Hematopoietic multipotent progenitor cell treated with erythropoietin and hydrocortisone succinate and interleukin-3 and kit ligand, for 15 days (in vitro differentiated cells): Measurements from ENCODE around the gene NHP2.
A peak's percentile ranks its signal among the peaks of the same experiment; 100 is the strongest.

Experiments
- DNase-seq: peaks from one replicate; pipeline ENCODE4 v3.0.0-alpha.2; 2015; ENCODE audit warnings: low spot score

NHP2 gene

DNA sequence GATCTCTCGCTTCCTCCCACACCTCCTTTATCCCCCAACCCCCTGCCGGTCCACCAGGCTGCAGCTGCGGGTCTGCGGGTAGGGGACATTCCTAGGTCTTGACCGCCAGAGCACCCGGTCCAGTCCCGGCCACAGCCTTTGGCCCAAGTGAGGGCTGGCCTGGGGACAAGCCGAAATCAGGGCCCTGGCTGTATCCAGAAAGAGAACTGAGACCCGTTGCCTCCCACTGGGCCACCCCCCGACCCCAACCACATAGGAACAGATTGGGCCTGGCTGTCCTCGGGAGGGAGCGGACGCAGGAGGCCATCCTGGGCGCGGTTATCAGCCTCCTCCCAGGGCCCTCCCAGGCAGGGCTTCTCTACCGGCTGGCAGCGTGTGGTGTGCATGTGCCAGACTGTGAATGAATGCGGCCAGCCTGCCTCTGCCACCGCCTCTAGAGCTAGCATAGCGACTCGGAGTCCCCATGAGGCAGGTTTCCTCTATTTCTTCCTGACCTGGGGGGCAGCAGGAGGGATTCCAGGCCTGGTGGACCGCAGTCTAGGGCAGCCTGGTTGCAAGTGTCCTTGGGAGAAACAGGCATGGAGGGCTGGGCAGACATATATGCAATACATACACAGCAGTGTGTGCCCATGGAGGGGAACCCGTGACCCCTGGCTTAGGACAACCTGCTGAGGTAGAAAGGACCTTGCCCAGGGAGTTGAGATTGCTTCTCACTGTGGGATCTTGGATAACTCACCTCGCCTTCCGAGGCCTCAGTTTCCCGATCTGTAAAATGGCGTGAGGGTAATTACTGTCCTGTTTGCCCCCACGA is 39.2 kb downstream of the NHP2 start:
- peak; percentile 29 for DNase-seq

DNA sequence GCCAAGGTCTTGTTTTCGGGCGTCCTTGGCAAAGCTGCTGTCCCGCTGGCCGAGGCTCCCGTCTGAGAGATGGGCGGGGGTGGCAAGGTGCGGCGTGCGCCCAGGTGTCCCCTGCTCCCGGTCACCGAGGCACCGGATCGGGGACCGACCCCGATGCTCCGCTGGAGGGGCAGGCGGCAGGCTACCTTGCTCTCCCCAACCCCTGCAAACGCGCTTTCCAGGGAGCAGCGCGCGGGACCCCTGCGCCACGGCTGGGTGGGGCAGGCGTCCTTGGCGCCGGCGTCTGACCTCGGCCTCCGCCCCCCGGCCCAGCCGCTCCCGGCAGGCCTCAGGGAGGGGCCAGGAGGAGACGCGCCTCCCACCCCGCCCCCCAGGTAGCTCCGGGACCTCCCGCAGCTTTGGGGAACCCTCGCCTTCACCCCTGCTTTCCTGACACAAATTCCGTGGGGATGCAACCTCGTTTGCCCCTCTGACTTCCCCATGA is 39.8 kb downstream of the NHP2 start:
- DNase-seq: no peak

DNA sequence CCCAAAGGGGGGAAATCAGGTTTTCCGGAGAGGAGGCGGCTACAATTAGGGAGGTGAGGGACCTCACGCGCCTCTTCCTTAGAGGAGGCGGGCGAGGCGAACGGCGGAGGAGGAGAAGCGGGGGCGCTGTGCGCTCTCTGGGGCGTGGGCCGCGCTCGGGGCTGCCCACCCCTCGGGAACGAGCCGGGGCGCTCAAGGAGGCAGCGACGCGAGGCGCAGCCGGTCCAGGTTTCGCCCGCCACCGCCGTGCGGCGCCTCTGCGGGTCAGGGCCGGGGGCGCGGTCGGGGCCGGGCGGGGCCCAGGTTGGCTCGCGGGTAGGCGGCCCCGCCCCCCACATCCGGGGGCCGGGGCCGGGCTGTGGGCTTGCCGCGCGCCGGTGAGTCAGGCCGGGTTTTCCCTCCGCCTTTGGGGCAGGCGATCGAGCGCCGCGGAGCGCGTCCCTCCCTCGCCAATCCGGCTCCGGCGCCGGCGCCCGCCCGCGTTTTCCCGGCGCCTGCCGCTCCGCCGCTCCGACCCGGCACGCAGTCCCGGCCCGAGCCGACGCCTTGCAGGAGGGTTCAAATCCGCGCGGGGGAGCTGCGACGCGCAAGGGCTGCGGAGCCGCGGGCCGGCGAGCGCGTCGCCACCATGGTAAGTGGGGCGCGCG is 40.4 kb downstream of the NHP2 start, which contains the start of gene N4BP3:
Gene N4BP3 (plus strand): TSS at position 392 of the 647 bp plus-strand sequence. CDS start 6,052 bp downstream, outside the sequence.
- no peak for DNase-seq

DNA sequence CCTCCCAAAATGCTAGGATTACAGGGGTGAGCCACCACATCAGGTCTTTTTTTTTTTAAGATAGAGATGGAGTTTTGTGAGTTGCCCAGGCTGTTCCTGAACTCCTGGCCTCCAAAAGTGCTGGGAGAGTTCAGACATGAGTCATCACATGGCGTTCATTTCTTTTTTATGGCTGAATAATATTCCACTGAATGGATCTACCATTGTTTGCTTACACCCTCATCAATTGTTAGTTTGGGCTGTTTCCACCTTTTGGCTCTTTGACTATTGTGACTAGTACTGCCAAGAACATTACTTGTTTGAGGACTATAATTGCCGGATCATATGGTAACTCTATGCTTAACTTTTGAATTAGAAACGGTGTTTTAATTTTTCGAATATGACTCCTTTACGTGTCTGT is 41.1 kb downstream of the NHP2 start:
- no peak for DNase-seq

DNA sequence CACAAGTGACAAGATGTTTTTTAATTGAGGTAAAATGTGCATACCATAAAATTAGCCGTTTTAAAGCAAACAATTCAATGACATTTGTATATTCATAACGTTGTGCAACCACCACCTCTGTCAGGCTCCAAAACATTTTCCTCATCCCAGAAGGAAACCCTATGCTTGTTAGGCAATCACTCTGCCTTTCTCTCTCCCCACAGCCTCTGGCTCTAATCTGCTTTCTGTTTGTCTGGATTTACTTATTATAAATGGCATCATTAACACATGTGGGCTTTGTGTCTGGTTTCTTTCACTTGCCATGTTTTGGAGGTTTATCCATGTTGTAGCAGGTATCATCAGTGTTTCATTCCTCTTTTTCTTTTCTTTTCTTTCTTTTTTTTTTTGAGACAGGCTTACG is 41.8 kb downstream of the NHP2 start:
- DNase-seq: no peak

DNA sequence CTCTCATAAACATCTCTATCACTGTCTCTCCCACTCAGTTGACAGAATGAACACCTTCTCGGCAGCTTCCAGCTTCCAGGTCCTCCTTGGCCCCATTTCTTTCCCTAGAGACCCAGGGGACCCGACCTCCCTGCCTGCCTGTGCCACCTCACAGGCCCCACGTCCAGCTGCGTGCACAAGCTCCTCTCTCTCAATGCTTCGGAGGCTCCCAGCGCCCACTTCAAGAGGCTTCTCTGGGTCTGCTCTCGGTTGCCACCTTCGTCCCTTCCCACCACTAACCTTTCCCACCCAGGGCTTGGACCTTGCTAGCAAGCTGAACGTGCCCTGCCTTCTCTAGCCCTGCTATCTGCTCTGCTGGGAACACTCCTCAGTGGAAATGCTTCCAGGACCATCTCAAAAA is 43.2 kb downstream of the NHP2 start:
- DNase-seq: no peak

DNA sequence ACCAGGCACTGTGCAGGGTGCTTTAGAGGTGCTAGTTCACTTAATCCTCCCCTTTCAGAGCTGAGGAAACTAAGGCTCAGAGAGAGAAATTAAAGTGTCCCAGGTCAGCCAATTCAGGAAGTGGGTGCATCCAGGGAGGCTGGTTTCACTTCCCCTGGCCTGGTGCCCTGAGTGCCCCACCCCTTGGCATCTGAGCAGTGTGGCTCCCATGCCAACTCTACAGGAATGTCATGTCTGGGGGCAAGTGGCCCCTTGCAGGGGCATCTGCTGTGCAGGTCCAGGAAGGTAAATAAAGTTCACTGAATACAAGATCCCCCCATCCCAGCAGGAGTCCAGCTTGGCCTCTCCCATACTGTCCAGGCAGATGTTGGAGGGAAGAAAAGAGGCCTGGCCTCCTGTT is 44.7 kb downstream of the NHP2 start:
- no peak for DNase-seq

DNA sequence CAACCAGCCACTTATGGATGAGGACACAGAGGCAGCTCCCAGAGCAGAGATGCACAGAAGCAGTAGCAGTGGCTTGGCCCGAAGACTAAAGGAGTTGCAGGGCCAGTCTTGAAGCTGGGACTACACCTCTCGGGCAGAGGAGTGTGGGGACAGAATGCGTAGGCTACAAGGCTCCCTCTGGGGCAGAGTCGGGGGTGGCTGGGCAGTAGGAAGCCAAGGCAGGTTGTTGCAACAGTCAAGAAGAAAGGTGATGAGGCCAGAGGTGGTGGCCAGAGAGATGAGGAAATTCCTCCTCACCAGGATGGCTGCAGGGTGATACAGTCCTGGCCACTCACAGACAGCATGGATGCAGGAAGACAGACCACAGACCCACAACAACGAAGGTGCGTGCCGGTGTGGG is 45.2 kb downstream of the NHP2 start:
- DNase-seq: no peak

DNA sequence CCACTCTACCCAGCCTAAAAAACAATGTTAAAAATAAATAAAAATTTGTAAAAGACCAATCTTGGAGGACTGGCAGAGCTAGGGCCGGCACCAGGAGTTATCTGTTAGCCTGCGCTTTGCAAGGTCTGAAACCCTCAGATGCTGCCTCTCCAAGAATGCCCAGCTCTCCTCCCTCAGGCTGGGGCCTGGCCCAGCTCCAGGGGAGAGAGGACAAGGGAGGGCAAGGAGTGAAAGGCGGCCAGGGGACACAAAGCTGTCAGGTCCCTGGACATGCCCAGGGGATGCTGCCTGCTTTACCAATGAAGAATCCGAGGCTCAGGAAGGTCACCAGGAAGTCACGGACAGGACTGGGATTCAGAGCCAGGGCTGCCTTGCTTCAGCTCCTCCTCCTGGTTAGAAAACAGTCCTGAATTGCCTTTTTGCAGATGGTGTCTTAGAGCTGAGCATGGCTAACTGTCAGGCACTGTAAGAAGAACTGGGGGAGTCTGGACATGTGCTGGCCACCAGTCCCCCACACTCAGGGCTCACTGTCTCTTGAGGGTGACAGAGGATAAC is 45.9 kb downstream of the NHP2 start:
- no peak for DNase-seq

DNA sequence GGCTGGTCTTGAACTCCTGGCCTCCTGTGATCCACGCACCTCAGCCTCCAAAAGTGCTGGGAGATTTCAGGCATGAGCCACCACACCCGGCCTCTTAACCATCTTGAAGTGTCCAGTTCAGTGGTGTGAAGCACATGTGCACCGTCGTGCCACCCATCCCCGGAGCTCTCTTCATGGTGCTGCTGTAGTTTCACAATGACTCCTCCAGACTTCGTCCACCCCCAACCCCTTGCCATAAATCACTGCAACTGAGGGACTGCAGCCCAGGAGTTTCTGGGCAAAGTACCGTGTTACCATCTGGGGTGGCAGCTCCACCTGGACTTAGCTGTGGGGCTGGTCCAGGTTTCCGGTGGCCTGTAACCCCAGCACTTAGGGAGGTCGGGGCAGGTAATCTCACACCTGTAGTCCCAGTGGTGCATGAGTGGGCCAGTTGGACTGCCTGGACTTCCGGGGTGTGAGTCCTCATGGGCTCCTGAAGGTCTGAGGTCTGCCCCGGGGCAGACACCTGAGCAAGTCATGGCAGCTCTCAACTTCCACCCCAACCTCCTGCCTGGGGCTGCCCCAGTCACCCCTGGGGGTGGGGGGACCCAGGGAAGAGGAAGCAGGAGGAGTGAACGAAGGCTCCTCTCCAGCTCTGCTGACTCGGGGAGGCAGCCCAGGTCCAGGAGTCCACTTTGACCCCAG is 47.0 kb downstream of the NHP2 start:
- DNase-seq: no peak

DNA sequence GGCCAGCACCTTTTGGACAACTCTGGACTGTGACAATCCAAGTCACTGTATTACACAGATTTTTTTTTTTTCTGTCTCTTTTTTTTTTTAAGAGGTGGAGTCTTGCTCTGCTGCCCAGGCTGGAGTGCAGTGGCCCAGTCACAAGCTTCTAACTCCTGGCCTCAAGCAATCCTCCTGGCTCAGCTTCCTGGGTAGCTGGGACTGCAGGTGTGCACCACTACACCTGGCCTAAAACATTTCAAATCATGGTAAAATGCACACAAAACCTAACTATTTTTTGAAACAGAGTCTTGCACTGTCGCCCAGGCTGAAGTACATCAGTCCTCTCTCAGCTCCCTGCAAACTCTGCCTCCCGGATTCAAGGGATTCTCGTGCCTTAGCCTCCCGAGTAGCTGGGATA is 47.6 kb downstream of the NHP2 start:
- DNase-seq: no peak

DNA sequence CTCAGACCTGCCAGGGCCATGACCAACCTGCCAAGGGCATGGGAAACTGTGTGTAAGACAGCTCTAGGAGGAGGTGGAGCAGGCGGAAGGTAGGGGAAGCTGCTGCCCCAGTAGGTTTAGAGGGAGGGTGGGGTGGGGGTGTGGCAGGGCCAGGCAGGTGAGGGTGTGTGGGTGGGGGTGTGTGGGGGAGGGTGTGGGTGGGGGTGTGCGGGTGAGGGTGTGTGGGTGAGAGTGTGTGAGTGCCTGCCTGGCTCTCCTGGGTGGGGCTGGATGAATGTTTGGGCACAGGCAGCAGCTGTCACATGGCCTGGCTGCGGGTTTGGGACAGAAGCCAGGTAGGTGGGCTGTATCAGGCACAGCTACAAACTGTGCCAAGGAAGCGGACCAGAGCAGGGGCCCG is 49.2 kb downstream of the NHP2 start:
- DNase-seq: no peak

DNA sequence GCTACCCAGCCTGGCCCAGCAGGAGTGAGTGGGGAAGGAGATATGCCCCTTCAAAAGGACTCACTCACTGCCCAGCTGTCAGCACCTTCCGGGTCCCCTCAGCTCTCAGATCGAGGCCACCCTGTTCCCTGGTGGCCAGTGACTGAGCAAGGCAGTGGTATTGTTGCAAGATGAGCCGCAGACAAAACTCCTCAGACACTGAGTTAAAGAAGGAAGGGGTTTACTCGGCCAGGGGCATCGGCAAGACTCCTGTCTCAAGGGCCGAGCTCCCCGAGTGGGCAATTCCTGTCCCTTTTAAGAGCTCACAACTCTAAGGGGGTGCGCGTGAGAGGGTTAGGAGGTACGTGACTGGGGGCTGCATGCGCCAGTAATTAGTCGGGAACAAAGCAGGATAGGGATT is 50.1 kb downstream of the NHP2 start:
- DNase-seq: no peak
